ENCODE measurements around the gene MOXD1. TPM values are rescaled to one million over a fixed set of nuclear protein-coding genes. Genes with fewer than 3 reads are reported as not detected.

MOXD1 gene
- polyA plus RNA-seq, 1 donor from 2014 or later = 14.7 TPM

- TF ChIP-seq REST (IDR thresholded peaks at IDR 0.05; ENCODE audit: borderline replicate concordance) = peak; percentile 61
- TF ChIP-seq POLR2AphosphoS5 (IDR thresholded peaks at IDR 0.05) = peak; percentile 86
These were observed 32.3 kb downstream of the MOXD1 start (continued) for GRCh38 chr6:132368916-132369481.

- no peak overlapping the region for H3K27ac ChIP-seq (ENCODE audit: low read length)
- no peaks in the 10 kb centered on the region for H3K9me2 ChIP-seq (ENCODE audit: insufficient read depth, low read length)
- H4K20me1 ChIP-seq (ENCODE audit: insufficient read depth) = no peaks in the 10 kb centered on the region
- no peaks in the 10 kb centered on the region for H3K79me2 ChIP-seq (replicated peaks; ENCODE audit: insufficient read depth, low read length)
- no peak overlapping the region for H3K4me2 ChIP-seq (ENCODE audit: low read length)
- H3K9me3 ChIP-seq (ENCODE audit: low read length) = no peaks in the 10 kb centered on the region
- H3F3A ChIP-seq (ENCODE audit: insufficient read depth, low read length, poor library complexity, severe bottlenecking) = no peaks in the 10 kb centered on the region
- H3K27me3 ChIP-seq (ENCODE audit: insufficient read depth, low read depth, low read length) = no peaks in the 10 kb centered on the region
- no peak overlapping the region for H3K9ac ChIP-seq (ENCODE audit: low read length)
- no peak overlapping the region for H2AFZ ChIP-seq (ENCODE audit: low read depth, low read length)
- no peak overlapping the region for H3K4me3 ChIP-seq (ENCODE audit: low read length)
- H3K36me3 ChIP-seq (ENCODE audit: insufficient read depth, low read length) = no peaks in the 10 kb centered on the region
- TF ChIP-seq SMC3 (conservative IDR thresholded peaks at IDR 0.05; ENCODE audit: poor library complexity) (no peak), MXI1 (conservative IDR thresholded peaks at IDR 0.05; ENCODE audit: poor library complexity, severe bottlenecking) (no peak), POLR2AphosphoS5 (IDR thresholded peaks at IDR 0.05) (no peak)
These were observed 35.9 kb downstream of the MOXD1 start for GRCh38 chr6:132365281-132365907.

GRCh38 chr6:132364306-132365074 is 36.8 kb downstream of the MOXD1 start:
- H3K36me3 ChIP-seq (ENCODE audit: insufficient read depth, low read length) = no peaks in the 10 kb centered on the region
- H3K79me2 ChIP-seq (replicated peaks; ENCODE audit: insufficient read depth, low read length) = no peaks in the 10 kb centered on the region
- H3K27me3 ChIP-seq (ENCODE audit: insufficient read depth, low read depth, low read length) = no peaks in the 10 kb centered on the region
- no peak overlapping the region for H3K4me2 ChIP-seq (ENCODE audit: low read length)
- no peaks in the 10 kb centered on the region for H3K9me3 ChIP-seq (ENCODE audit: low read length)
- H3K9ac ChIP-seq (ENCODE audit: low read length) = no peak overlapping the region
- no peak overlapping the region for H2AFZ ChIP-seq (ENCODE audit: low read depth, low read length)
- no peaks in the 10 kb centered on the region for H4K20me1 ChIP-seq (ENCODE audit: insufficient read depth)
- TF ChIP-seq EP300 (conservative IDR thresholded peaks at IDR 0.05; ENCODE audit: poor library complexity, severe bottlenecking) = no peak
- TF ChIP-seq MXI1 (conservative IDR thresholded peaks at IDR 0.05; ENCODE audit: poor library complexity, severe bottlenecking) = no peak
- TF ChIP-seq RAD21 (conservative IDR thresholded peaks at IDR 0.05) = no peak
- TF ChIP-seq POLR2AphosphoS5 (IDR thresholded peaks at IDR 0.05) = no peak
- no peak for TF ChIP-seq EZH2 (IDR thresholded peaks at IDR 0.05; ENCODE audit: borderline replicate concordance, insufficient read depth, low read length, poor library complexity, severe bottlenecking)
- no peak for TF ChIP-seq REST (IDR thresholded peaks at IDR 0.05; ENCODE audit: borderline replicate concordance)
- no peak for TF ChIP-seq SMC3 (conservative IDR thresholded peaks at IDR 0.05; ENCODE audit: poor library complexity)
- TF ChIP-seq TAF1 (IDR thresholded peaks at IDR 0.05; ENCODE audit: low read depth) = no peak
- no peak for TF ChIP-seq CTCF (IDR thresholded peaks at IDR 0.05; ENCODE audit: poor library complexity, severe bottlenecking)
- no peak overlapping the region for H3K4me3 ChIP-seq (ENCODE audit: low read length)
- H3K9me2 ChIP-seq (ENCODE audit: insufficient read depth, low read length) = no peaks in the 10 kb centered on the region
- no peak overlapping the region for H3K27ac ChIP-seq (ENCODE audit: low read length)
- no peaks in the 10 kb centered on the region for H3F3A ChIP-seq (ENCODE audit: insufficient read depth, low read length, poor library complexity, severe bottlenecking)
